ENCODE measurements around the gene EIPR1.
"Not testable (repeated sequence)": the region's sequence is repeated elsewhere in the genome, so short reads cannot be mapped to it uniquely, and the experiment has no call there.

Gene EIPR1

GRCh38 chr2:3211256-3212060 is 166.2 kb downstream of the EIPR1 start:
- DNase-seq (ENCODE audit: low spot score) = no peak

GRCh38 chr2:3210257-3210656 is 167.4 kb downstream of the EIPR1 start:
- DNase-seq (ENCODE audit: low spot score) = no peak

GRCh38 chr2:3209258-3209657 is 168.4 kb downstream of the EIPR1 start:
- DNase-seq (ENCODE audit: low spot score) = no peak

GRCh38 chr2:3208591-3208990 is 169.0 kb downstream of the EIPR1 start:
- DNase-seq (ENCODE audit: low spot score) = no peak

GRCh38 chr2:3208179-3208578 is 169.4 kb downstream of the EIPR1 start:
- DNase-seq (ENCODE audit: low spot score) = no peak

- DNase-seq (ENCODE audit: low spot score) = no peak
Observed at GRCh38 chr2:3207091-3207491, 170.5 kb downstream of the EIPR1 start.

GRCh38 chr2:3205845-3206244 is 171.8 kb downstream of the EIPR1 start:
- DNase-seq (ENCODE audit: low spot score) = no peak

- DNase-seq (ENCODE audit: low spot score) = no peak
Observed at GRCh38 chr2:3204031-3204821, 173.4 kb downstream of the EIPR1 start.

GRCh38 chr2:3203497-3204019 is 174.1 kb downstream of the EIPR1 start:
- DNase-seq (ENCODE audit: low spot score) = no peak

- DNase-seq (ENCODE audit: low spot score) = no peak
Observed at GRCh38 chr2:3202926-3203325, 174.7 kb downstream of the EIPR1 start.

- no peak for DNase-seq (ENCODE audit: low spot score)
Observed at GRCh38 chr2:3201281-3201680, 176.3 kb downstream of the EIPR1 start.

GRCh38 chr2:3200420-3200939 is 177.1 kb downstream of the EIPR1 start:
- DNase-seq (ENCODE audit: low spot score) = no peak

GRCh38 chr2:3199627-3200345 is 177.8 kb downstream of the EIPR1 start:
- DNase-seq (ENCODE audit: low spot score) = no peak

- not testable (repeated sequence) for DNase-seq (ENCODE audit: low spot score)
Observed at GRCh38 chr2:3198671-3199192, 178.9 kb downstream of the EIPR1 start.

GRCh38 chr2:3198119-3198518 is 179.5 kb downstream of the EIPR1 start:
- DNase-seq (ENCODE audit: low spot score) = no peak

- no peak for DNase-seq (ENCODE audit: low spot score)
Observed at GRCh38 chr2:3197308-3197707, 180.3 kb downstream of the EIPR1 start.

GRCh38 chr2:3196716-3197115 is 180.9 kb downstream of the EIPR1 start:
- DNase-seq (ENCODE audit: low spot score) = no peak

GRCh38 chr2:3195641-3196476 is 181.8 kb downstream of the EIPR1 start:
- no peak for DNase-seq (ENCODE audit: low spot score)

GRCh38 chr2:3194828-3195227 is 182.8 kb downstream of the EIPR1 start:
- DNase-seq (ENCODE audit: low spot score) = no peak

- DNase-seq (ENCODE audit: low spot score) = no peak
Observed at GRCh38 chr2:3193443-3194330, 183.9 kb downstream of the EIPR1 start.

Data from SW480 (cell line).